Measurements from ENCODE around the gene ITGB5. TPM values are rescaled to one million over a fixed set of nuclear protein-coding genes. Genes with fewer than 3 reads are reported as not detected.

The ITGB5 gene
- total RNA-seq, 1 donor, result 308 TPM

GRCh38 chr3:124918524-124918923 is 31.4 kb upstream of the ITGB5 start:
- no peak overlapping the region for H3K4me3 ChIP-seq (ENCODE audit: low read depth, low read length)
- no peak for TF ChIP-seq CTCF (IDR thresholded peaks at IDR 0.05; ENCODE audit: insufficient read depth, low read length)
- DNase-seq (ENCODE audit: low read depth), result no peak

GRCh38 chr3:124916837-124917409 is 29.8 kb upstream of the ITGB5 start:
- TF ChIP-seq CTCF (IDR thresholded peaks at IDR 0.05; ENCODE audit: insufficient read depth, low read length), result no peak
- DNase-seq (ENCODE audit: low read depth), result no peak
- H3K4me3 ChIP-seq (ENCODE audit: low read depth, low read length), result no peak overlapping the region

GRCh38 chr3:124915254-124915653 is 28.1 kb upstream of the ITGB5 start:
- no peak for TF ChIP-seq CTCF (IDR thresholded peaks at IDR 0.05; ENCODE audit: insufficient read depth, low read length)
- H3K4me3 ChIP-seq (ENCODE audit: low read depth, low read length), result no peak overlapping the region
- no peak for DNase-seq (ENCODE audit: low read depth)

- no peak for TF ChIP-seq CTCF (IDR thresholded peaks at IDR 0.05; ENCODE audit: insufficient read depth, low read length)
- no peak overlapping the region for H3K4me3 ChIP-seq (ENCODE audit: low read depth, low read length)
- no peak for DNase-seq (ENCODE audit: low read depth)
Observed at GRCh38 chr3:124907957-124908356, 20.8 kb upstream of the ITGB5 start.

GRCh38 chr3:124904835-124905492 is 17.8 kb upstream of the ITGB5 start:
- no peak overlapping the region for H3K4me3 ChIP-seq (ENCODE audit: low read depth, low read length)
- no peak for DNase-seq (ENCODE audit: low read depth)
- no peak for TF ChIP-seq CTCF (IDR thresholded peaks at IDR 0.05; ENCODE audit: insufficient read depth, low read length)

- no peak for TF ChIP-seq CTCF (IDR thresholded peaks at IDR 0.05; ENCODE audit: insufficient read depth, low read length)
- no peak for DNase-seq (ENCODE audit: low read depth)
- H3K4me3 ChIP-seq (ENCODE audit: low read depth, low read length), result no peak overlapping the region
Observed at GRCh38 chr3:124903896-124904834, 17.0 kb upstream of the ITGB5 start.
